ENCODE results near the gene ATRIP. TPM values are rescaled to one million over a fixed set of nuclear protein-coding genes. Genes with fewer than 3 reads are reported as not detected.

The ATRIP gene
- total and polyA plus RNA-seq, 8 donors: 2.3 to 34.4 (median 4.6) TPM

- Histone ChIP-seq H3K4me1 (peaks cover 0 to 8% (median 0%) of the 10 kb centered on the region in 4 donors), H3K4me3 (no peak overlapping the region), H3K36me3 (peaks cover 86 to 100% (median 100%) of the 10 kb centered on the region in 4 donors), H3K9me3 (no peaks in the 10 kb centered on the region), H3K27ac (no peak overlapping the region), H3K27me3 (no peaks in the 10 kb centered on the region)
- intact Hi-C loops (cut with DNase I; ENCODE audit: low total_unique reads): loop anchor here (10.0 kb wide), 1 partner anchor 140 kb away; no protein-coding TSS in a partner anchor
- DNase-seq: no peak
- 82 to 89% (median 86%) methylated on average over 19 to 25 of the region's 25 CpGs for WGBS, 5 donors
- no peak for TF ChIP-seq EP300 (IDR thresholded peaks at IDR 0.05)
- no peak for TF ChIP-seq POLR2A (IDR thresholded peaks at IDR 0.05)
- TF ChIP-seq CTCF (IDR thresholded peaks at IDR 0.05): no peak
- TF ChIP-seq POLR2AphosphoS5 (IDR thresholded peaks at IDR 0.05): no peak
Observed at GRCh38 chr3:48414376-48415250, 31.9 kb upstream of the ATRIP start.

- Histone ChIP-seq H3K4me1 (peaks cover 0 to 8% (median 0%) of the 10 kb centered on the region in 4 donors), H3K4me3 (no peak overlapping the region), H3K9me3 (no peaks in the 10 kb centered on the region), H3K36me3 (peaks cover 81 to 100% (median 100%) of the 10 kb centered on the region in 4 donors), H3K27ac (no peak overlapping the region), H3K27me3 (no peaks in the 10 kb centered on the region)
- peak in 1 of 2 donors; percentile 29 for DNase-seq
- TF ChIP-seq CTCF (IDR thresholded peaks at IDR 0.05): no peak
- no peak for TF ChIP-seq POLR2A (IDR thresholded peaks at IDR 0.05)
- intact Hi-C loops (cut with DNase I; ENCODE audit: low total_unique reads): loop anchor here (10.0 kb wide), 1 partner anchor 141 kb away; no protein-coding TSS in a partner anchor
- WGBS, 5 donors: 83 to 94% (median 92%) methylated on average over 13 to 24 of the region's 24 CpGs
Observed at GRCh38 chr3:48415251-48415953, 31.1 kb upstream of the ATRIP start.

- Histone ChIP-seq H3K36me3 (peaks cover 74 to 100% (median 98%) of the 10 kb centered on the region in 4 donors), H3K27ac (no peak overlapping the region), H3K9me3 (no peaks in the 10 kb centered on the region), H3K27me3 (no peaks in the 10 kb centered on the region), H3K4me3 (no peak overlapping the region), H3K4me1 (peaks cover 0 to 8% (median 0%) of the 10 kb centered on the region in 4 donors)
- intact Hi-C loops (cut with DNase I; ENCODE audit: low total_unique reads): loop anchor here (10.0 kb wide), 1 partner anchor 141 kb away; no protein-coding TSS in a partner anchor
- DNase-seq: no peak
- WGBS, 5 donors: 89 to 96% (median 92%) methylated on average over 7 to 14 of the region's 14 CpGs
- no peak for TF ChIP-seq POLR2A (IDR thresholded peaks at IDR 0.05)
- TF ChIP-seq EP300 (IDR thresholded peaks at IDR 0.05): no peak
- no peak for TF ChIP-seq POLR2AphosphoS5 (IDR thresholded peaks at IDR 0.05)
- no peak for TF ChIP-seq CTCF (IDR thresholded peaks at IDR 0.05)
Observed at GRCh38 chr3:48416091-48416505, 30.4 kb upstream of the ATRIP start.

- Histone ChIP-seq H3K9me3 (no peaks in the 10 kb centered on the region), H3K27ac (no peak overlapping the region), H3K4me3 (no peak overlapping the region), H3K36me3 (peaks cover 69 to 100% (median 96%) of the 10 kb centered on the region in 4 donors), H3K4me1 (peaks cover 0 to 8% (median 0%) of the 10 kb centered on the region in 4 donors), H3K27me3 (no peaks in the 10 kb centered on the region)
- DNase-seq: no peak
- intact Hi-C loops (cut with DNase I; ENCODE audit: low total_unique reads): loop anchor here (10.0 kb wide), 1 partner anchor 142 kb away; no protein-coding TSS in a partner anchor
- TF ChIP-seq EP300 (IDR thresholded peaks at IDR 0.05) (no peak), CTCF (IDR thresholded peaks at IDR 0.05) (no peak), POLR2AphosphoS5 (IDR thresholded peaks at IDR 0.05) (no peak), POLR2A (IDR thresholded peaks at IDR 0.05) (no peak)
- WGBS, 5 donors: 93 to 96% (median 96%) methylated on average over 4 of the region's 4 CpGs
Observed at GRCh38 chr3:48416546-48416945, 30.0 kb upstream of the ATRIP start.

Data from stomach (tissue), 9 donors.